Measurements from ENCODE around the gene ZNF512B. TPM values are rescaled to one million over a fixed set of nuclear protein-coding genes. Genes with fewer than 3 reads are reported as not detected.
A peak's percentile ranks its signal among the peaks of the same experiment; 100 is the strongest.
"Not testable (repeated sequence)": the region's sequence is repeated elsewhere in the genome, so short reads cannot be mapped to it uniquely, and the experiment has no call there.

The ZNF512B gene
- 5.0 and 13.0 TPM in 2 replicates for total RNA-seq

GRCh38 chr20:63969838-63970713 lies at the start of gene ZNF512B:
ZNF512B (minus strand) TSS chr20:63969930; CDS start chr20:63967950, 1,980 bp downstream.
- no peak for DNase-seq (ENCODE audit: low read depth)

GRCh38 chr20:64015635-64016034 lies 45.9 kb upstream of the ZNF512B start:
- no peak for DNase-seq (ENCODE audit: low read depth)

- DNase-seq (ENCODE audit: low read depth) = not testable (repeated sequence)
Measured at GRCh38 chr20:64012385-64013154, 42.8 kb upstream of the ZNF512B start.

GRCh38 chr20:64011366-64011779 lies 41.6 kb upstream of the ZNF512B start:
- DNase-seq (ENCODE audit: low read depth) = no peak

GRCh38 chr20:64010711-64011237 lies 41.0 kb upstream of the ZNF512B start:
- DNase-seq (ENCODE audit: low read depth) = peak; percentile 34

GRCh38 chr20:64009811-64010387 lies 40.2 kb upstream of the ZNF512B start:
- DNase-seq (ENCODE audit: low read depth) = no peak

GRCh38 chr20:64006902-64007301 lies 37.2 kb upstream of the ZNF512B start:
- no peak for DNase-seq (ENCODE audit: low read depth)

- DNase-seq (ENCODE audit: low read depth) = no peak
Measured at GRCh38 chr20:64006490-64006889, 36.8 kb upstream of the ZNF512B start.

GRCh38 chr20:64005394-64005793 lies 35.7 kb upstream of the ZNF512B start:
- peak; percentile 10 for DNase-seq (ENCODE audit: low read depth)

- peak; percentile 16 for DNase-seq (ENCODE audit: low read depth)
Measured at GRCh38 chr20:64003960-64004725, 34.4 kb upstream of the ZNF512B start.

GRCh38 chr20:64001607-64002011 lies 31.9 kb upstream of the ZNF512B start:
- DNase-seq (ENCODE audit: low read depth) = no peak

GRCh38 chr20:64000906-64001305 lies 31.2 kb upstream of the ZNF512B start:
- no peak for DNase-seq (ENCODE audit: low read depth)

- no peak for DNase-seq (ENCODE audit: low read depth)
Measured at GRCh38 chr20:63982937-63983336, 13.2 kb upstream of the ZNF512B start.

- peak; percentile 85 for DNase-seq (ENCODE audit: low read depth)
Measured at GRCh38 chr20:63980806-63981728, 11.3 kb upstream of the ZNF512B start, which contains the start of gene PRPF6. PRPF6 (plus strand) TSS chr20:63981132; CDS start chr20:63981246, 114 bp downstream.

GRCh38 chr20:63980317-63980805 lies 10.6 kb upstream of the ZNF512B start:
- DNase-seq (ENCODE audit: low read depth) = no peak

- DNase-seq (ENCODE audit: low read depth) = peak; percentile 36
Measured at GRCh38 chr20:63979557-63980316, 10.0 kb upstream of the ZNF512B start, which contains the start of gene SAMD10. SAMD10 (minus strand) TSS chr20:63979642; CDS start chr20:63979467, 175 bp downstream.

GRCh38 chr20:63979229-63979556 lies 9.5 kb upstream of the ZNF512B start:
- no peak for DNase-seq (ENCODE audit: low read depth)

GRCh38 chr20:63978319-63979228 lies 8.8 kb upstream of the ZNF512B start:
- DNase-seq (ENCODE audit: low read depth) = peak; percentile 47
